GM21423 (cell line): ENCODE results near the gene SCP2.

ENCODE experiments used
- ATAC-seq: cut with Tn5 transposase; IDR thresholded peaks from one replicate; pipeline ENCODE4 v1.9.1; 2021; ENCODE audit warnings: mild to moderate bottlenecking, moderate library complexity; ENCODE audit not compliant: unreplicated experiment

SCP2 gene

GRCh38 chr1:53026254-53026653, 99.2 kb downstream of the SCP2 start:
- no peak for ATAC-seq

- ATAC-seq = no peak
These were observed 104.7 kb downstream of the SCP2 start for GRCh38 chr1:53031732-53032131.

- no peak for ATAC-seq
These were observed 110.1 kb downstream of the SCP2 start for GRCh38 chr1:53037159-53037558.

- no peak for ATAC-seq
These were observed 111.5 kb downstream of the SCP2 start for GRCh38 chr1:53038566-53038965.

GRCh38 chr1:53043271-53043670, 116.2 kb downstream of the SCP2 start:
- ATAC-seq = no peak

DNA sequence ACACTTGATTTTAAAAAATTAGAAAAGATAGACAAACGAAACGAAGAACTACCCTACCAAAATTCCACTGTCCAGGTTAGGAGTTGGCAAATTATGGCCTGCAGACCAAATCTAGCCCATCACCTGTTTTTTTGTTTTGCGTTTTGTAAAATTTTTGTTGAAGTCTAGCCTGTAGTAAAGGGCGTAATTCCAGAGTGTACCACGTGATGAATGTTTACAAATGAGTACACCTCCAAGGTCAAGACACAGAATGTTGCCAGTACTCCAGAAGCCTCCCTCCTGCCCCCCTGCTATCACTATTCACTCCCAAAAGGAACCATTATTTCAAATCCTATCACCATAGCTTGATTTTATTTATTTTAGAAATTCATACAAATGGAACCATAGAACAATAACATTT, 117.8 kb downstream of the SCP2 start:
- no peak for ATAC-seq

DNA sequence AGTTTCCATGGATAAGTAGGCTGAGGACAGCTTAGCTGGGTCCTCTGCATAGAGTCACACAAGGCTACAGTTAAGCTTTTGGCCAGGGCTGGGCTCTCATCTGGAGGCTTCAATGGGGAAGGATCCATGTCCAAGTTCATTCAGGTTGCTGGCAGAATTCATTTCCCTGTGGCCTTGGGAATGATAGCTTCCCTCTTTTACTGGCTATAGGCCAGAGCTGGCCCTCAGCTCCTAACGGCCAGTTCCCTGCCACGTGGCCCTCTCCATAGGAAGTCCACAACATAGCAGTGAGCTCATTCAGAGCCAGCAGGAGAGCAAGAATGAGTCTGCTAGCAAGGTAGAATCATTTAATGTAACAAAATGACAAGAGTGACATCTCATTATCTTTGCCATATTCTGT, 119.9 kb downstream of the SCP2 start:
- ATAC-seq = no peak

GRCh38 chr1:53047737-53048736, 121.0 kb downstream of the SCP2 start:
- ATAC-seq = no peak

GRCh38 chr1:53048960-53049573, 122.0 kb downstream of the SCP2 start:
- ATAC-seq = no peak

DNA sequence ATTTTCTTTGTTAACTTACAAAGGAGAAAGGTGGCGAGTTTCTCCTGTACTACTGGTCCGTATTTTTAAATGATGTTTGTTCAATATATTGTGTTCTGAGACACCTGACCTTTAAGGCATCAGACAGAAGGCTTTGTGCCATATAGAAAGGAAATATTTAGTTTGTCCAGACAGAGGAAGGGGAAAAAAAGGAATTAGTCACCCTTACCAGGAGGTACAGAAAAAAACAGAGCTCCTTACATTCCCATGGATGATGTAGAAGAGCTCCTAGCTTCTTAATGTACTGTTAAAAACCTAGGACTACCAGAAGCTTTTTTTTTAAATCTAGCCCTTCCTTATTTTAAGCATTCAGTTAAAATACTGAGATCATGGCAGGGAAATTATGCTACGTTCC, 122.5 kb downstream of the SCP2 start:
- no peak for ATAC-seq

- ATAC-seq = no peak
These were observed 123.2 kb downstream of the SCP2 start for GRCh38 chr1:53050310-53050709.

- no peak for ATAC-seq
These were observed 124.6 kb downstream of the SCP2 start for GRCh38 chr1:53051676-53052075.

DNA sequence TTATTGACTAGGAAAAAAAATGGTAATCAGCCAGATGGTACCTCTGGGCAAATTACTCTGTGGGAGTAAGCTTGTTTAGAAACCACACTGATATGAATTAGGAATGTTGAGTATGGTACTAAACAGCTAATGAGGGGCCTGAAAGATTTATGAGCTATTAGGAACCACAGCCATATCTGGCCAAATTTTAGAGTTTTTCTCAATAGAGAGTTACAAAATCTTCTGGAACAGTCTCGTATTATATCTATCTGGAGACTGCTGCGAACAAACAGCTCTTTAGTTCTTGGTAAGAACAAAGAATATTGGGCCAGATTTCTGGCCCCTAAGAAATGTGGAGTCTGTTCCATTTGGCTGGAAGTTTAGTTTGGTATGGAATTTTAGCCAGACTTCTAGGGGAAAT, 130.1 kb downstream of the SCP2 start:
- ATAC-seq = no peak

DNA sequence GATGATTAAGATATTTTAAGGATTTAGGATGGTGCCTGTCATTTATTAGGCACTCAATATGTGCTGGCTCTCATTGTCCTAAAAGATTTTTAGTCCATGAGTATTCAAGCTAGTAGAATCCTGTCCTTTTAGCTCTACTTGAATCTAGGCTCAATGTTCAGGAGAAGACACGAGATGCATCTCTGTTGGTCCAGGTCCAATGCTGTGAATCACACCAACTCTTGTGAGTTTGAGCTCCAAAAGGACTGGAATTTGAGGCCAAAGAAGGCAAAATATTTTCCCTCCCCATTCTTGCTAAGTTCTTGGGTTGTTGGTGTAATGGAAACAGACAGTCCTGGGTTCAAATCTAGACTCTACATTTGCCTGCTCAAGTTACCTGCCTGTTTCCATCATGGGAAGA, 133.5 kb downstream of the SCP2 start:
- no peak for ATAC-seq

DNA sequence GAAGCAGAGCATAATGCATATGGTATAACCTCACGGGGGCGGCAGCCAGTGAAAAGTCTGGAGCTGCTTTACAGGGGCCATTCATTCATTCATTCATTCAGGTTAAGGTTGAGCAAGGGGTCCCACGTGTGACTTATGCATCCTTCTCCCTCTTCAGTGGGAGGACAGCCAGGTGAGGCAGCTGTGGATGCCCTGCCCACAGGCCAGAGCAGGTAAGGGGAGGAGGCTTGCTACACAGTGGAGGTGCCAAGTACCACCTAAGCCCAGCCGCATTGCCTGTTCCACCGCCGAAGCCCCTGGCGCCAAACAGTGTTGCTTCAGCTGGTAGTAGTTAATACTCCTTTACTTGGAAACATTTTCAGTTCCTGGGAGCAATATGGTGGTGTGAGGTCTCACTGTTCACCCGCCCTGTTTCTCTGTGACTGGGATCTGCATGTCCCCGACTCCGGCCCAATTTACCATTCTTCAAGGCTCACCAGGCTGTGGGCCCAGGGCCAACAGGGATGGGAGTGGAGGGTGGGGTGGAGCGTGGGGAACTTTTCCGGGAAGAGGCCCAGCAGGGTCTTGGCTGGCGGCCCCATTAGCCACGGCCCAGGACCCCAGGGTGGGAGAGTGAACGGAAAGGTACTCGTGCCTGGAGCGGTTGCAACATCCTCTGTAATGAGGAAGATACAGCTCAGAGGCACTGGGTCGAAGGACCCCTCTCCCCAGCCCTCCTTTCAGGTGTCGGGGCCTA, 134.2 kb downstream of the SCP2 start:
- no peak for ATAC-seq

- no peak for ATAC-seq
These were observed 135.0 kb downstream of the SCP2 start, which contains the start of gene PODN for GRCh38 chr1:53061859-53062707. PODN (plus strand) TSS chr1:53062213; CDS start chr1:53069856, 7,643 bp downstream.

DNA sequence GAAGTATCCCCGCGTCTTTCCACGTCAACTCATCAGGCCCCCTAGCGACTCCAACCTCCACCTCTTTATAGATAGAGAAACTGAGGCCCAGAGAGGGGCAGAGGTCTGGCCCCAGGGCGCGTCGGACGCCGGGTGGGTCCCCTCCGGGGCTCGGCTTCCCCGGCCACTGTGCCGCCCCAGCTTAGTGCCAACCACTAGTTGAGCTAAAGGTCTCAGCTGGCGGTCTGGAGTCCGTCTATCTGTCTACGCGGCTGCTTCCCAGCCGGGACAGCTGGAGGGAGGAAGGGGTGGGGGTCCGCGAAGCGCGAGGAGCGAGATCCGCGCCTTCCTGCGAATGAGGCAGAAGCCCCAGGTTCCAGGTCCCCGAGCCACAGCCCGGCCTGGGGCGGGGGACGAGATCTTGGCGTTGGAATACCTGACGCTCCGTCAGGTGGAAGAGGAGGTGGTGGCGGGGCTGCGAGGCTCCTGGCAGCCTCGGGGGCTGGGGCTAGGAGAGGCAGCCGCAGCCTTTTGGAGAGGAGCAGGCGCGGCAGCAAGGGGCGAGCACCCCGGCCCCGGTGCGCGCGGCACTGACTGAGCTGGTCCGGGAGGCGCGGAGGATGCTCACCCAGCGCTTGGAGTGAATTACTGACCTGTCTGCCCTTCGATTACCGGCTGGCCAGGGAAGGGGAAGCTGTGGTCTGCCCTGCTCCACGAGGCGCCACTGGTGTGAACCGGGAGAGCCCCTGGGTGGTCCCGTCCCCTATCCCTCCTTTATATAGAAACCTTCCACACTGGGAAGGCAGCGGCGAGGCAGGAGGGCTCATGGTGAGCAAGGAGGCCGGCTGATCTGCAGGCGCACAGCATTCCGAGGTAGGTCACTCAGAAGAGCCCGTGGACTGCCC, 135.9 kb downstream of the SCP2 start:
- ATAC-seq = no peak

DNA sequence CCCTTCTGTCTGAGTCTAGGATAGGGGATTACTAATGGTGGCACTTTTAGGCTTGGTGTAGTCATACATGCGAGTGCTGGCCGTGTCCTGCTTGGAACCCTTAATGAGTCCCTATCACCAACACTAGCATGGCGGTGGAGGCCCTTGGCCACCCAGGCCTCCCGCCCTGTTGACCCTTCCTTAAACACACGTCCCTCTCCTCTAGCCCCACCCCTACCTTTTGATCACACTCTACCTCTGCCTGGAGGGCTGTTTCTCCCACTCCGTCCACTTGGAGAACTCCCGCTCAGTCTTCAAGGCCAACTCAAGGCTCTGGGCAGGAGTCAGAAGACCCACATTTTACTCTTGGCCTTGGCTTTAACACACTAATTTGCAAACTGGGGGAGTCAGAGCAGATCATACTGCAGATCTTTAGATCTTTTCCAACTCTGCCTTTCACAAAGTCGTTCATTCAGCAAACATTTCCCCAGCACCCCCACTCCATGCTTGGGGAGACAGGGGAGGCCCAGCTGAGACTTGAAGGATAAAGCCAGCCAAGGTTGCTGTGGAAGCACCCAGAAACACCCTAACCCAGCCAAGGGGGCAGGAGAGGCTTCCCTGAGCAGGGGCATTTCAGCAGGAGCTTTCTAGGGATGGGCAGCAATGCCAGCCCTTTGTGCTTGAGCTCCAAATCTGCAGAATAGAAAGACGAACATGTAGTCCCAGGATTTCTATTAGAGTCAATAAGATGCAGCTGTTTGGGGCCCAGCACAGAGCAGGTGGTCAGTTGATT, 136.9 kb downstream of the SCP2 start:
- no peak for ATAC-seq

GRCh38 chr1:53065391-53065790, 138.3 kb downstream of the SCP2 start:
- ATAC-seq = no peak
